HG03558 (cell line): Measurements from ENCODE around the gene IQGAP3.

Experiments used
- ATAC-seq: cut with Tn5 transposase; IDR thresholded peaks from one replicate; pipeline ENCODE4 v1.9.1; 2021; ENCODE audit warnings: moderate number of reproducible peaks; ENCODE audit not compliant: unreplicated experiment; ENCODE audit errors: extremely low read depth

IQGAP3 gene

DNA sequence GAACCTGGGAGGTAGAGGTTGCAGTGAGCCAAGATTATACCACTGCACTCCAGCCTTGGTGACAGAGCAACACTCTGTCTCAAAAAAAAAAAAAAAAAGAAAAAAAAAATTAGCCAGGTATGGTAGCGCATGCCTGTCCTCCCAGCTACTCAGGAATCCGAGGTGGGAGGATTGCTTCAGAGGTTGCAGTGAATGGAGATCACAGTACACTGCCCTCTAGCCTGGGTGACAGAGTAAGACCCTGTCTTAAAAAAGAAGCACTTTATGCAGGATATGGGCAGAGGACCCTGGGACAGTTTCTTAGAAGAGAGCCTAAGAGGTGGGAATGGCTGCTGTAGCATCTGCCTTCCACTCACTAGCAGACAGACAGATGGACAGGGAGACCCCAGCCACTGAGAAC lies 23.0 kb downstream of the IQGAP3 start:
- ATAC-seq, result no peak

DNA sequence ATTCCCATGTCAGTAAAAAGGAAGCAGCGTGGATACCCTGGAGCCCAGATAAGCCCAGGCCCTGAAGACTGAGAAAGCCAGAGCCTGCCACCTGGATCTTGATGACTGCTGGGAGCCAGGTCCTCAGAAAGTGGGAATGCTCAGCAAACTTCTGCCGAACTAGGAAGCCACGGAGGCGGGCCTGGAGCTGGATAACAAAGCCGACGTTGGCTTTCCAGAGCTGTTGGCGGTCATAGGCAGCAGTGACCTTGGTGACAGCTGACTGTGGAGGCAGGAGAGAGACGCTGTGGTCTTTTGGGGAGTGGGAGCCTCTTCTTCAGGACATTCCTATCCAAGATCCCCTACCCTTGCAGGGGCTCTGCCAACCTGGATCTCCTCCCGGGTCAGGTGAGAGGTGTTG lies 24.4 kb downstream of the IQGAP3 start:
- ATAC-seq, result no peak

- no peak for ATAC-seq
These were observed 24.9 kb downstream of the IQGAP3 start for GRCh38 chr1:156547434-156547833.

GRCh38 chr1:156546267-156546666 lies 26.1 kb downstream of the IQGAP3 start:
- no peak for ATAC-seq

DNA sequence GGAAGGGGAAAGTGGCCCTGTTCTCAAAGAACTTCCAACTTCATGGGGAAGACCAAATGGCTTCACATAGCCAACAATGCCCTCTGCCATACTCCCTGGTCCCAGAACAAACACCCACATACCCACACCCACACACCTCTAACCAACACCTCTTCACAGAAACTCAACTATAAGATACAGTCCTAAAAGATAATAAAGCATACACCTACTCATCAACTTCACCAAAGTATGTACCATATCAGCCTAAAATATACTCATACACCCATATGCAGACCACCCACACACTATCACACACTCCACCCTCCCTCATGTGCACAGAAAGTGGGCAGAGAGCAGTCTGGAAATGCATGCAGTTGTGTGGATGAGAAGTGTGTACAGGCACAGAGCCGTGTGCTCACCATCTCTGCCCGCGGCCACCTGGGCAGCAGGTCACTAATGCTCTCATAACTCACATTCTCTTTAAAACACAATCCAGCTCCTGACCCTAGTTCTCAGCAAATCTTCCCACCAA lies 27.7 kb downstream of the IQGAP3 start:
- ATAC-seq, result no peak

- ATAC-seq, result no peak
These were observed 29.3 kb downstream of the IQGAP3 start for GRCh38 chr1:156543066-156543465.

DNA sequence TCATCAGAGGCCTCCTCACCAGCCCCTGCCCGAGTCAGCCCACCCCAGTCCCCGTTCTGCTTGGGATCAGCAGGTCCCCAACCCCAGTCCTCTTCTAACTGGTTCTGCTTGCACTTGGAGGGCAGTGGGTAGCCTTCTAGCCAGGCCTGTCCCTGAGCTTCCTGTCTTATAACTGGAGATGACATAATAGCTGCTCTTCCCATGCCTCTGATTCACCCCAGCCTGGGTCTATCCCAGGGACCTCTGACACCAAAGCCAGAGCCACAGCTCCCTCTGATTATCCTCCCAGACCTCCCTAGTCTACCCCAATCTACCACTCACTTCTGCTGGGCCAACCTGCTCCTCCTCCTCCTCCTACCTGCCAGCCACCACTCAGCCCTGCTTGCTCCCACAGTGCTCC lies 31.4 kb downstream of the IQGAP3 start:
- ATAC-seq, result no peak

DNA sequence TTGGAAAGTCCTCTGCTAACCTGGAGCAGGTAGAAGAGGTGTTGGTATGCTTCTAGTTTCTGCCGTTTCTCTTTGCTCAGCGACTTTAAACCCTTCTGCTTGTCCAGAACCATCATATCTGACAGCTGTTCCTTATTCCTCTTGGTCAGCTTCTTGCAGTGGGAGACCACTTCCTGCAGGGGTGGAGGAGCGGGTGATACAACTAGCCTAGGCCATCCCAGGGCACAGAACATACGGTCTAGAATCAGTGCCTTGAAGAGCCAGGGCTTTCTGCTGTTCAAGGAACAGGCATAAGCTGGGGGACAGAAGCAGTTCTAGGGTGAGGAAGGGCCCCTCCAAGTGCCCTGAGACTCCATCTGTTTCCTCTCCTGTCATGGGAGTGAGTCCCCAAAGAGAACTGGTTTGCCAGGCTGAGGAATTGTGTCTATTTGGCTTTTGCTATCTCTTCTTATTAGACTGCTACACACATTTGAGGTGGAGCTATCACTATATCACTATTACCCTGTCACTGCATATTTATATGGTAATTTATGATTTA lies 32.5 kb downstream of the IQGAP3 start:
- ATAC-seq, result no peak

- no peak for ATAC-seq
These were observed 33.5 kb downstream of the IQGAP3 start for GRCh38 chr1:156538711-156539440.

DNA sequence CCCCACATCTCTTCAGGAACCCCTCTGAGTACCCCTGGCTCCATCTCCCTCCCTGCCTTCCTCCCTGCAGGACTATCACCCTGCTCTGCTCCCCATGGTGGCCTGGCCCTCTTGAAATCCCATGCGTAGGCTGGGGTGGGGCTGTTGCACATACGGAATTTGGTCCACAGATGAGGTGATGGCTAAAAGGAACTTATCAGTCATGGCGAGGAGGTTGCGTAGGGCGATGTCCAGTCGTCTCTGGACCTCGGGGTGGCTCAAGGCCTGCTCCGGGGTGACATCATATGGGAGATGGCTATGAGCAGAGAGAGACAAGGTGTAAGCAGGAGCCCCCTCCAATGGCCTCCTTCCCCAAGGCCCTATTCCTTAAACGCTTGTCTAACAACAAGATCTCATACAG lies 35.3 kb downstream of the IQGAP3 start:
- no peak for ATAC-seq

- ATAC-seq, result no peak
These were observed 37.8 kb downstream of the IQGAP3 start for GRCh38 chr1:156534424-156535060.

GRCh38 chr1:156533568-156534220 lies 38.7 kb downstream of the IQGAP3 start:
- no peak for ATAC-seq

DNA sequence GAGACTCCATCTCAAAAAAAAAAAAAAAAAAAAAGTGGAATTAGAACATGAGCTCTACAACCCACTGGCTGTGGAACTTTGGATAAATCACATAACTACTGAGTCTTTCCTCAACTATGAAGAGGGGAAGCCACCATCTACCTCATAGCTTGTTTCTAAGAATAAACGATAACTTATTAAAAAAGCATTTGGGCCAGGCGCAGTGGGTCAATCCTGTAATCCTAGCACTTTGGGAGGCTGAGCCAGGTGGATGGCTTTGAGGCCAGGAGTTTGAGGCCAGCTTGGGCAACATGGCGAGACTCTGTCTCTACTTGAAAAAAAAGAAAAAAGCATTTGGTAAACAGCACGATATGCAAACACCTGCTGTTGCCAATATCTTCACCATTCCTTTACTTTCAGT lies 40.0 kb downstream of the IQGAP3 start:
- ATAC-seq, result no peak

GRCh38 chr1:156530006-156530405 lies 42.4 kb downstream of the IQGAP3 start:
- ATAC-seq, result no peak

- no peak for ATAC-seq
These were observed 43.4 kb downstream of the IQGAP3 start for GRCh38 chr1:156528875-156529425.

GRCh38 chr1:156528231-156528630 lies 44.1 kb downstream of the IQGAP3 start:
- no peak for ATAC-seq

- no peak for ATAC-seq
These were observed 44.8 kb downstream of the IQGAP3 start for GRCh38 chr1:156527584-156527983.

DNA sequence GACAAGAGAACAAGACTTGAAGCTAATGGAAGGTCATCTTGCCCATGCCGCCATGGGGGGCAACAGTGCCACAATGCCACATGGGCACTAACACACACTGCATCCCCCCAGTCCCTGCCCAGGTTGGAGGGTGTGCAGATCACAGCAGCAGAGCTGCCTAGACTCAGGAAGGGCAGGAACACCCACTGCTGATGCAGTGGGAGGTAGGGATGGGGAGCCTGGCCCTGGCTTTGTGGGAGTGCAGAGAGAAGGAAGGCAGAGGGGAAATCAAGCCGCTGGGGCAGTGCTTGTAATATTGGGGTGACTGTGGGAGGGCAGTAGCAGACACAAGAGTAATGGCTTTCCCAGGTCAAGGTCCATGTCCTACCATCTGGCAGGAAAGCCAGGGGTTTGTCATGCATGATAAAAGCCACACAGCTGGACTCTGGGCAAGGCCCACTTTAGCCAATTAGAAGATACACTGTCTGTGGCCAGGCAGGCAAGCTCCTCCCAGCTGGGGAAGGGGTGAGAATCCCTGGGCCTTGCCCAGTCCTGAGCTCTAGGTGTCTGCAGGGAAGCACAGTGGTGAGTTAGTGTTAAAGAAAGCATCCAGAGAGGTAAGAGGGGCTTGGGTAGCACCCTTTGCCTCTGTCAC lies 46.4 kb downstream of the IQGAP3 start:
- ATAC-seq, result no peak

GRCh38 chr1:156525071-156525501 lies 47.3 kb downstream of the IQGAP3 start:
- ATAC-seq, result no peak

DNA sequence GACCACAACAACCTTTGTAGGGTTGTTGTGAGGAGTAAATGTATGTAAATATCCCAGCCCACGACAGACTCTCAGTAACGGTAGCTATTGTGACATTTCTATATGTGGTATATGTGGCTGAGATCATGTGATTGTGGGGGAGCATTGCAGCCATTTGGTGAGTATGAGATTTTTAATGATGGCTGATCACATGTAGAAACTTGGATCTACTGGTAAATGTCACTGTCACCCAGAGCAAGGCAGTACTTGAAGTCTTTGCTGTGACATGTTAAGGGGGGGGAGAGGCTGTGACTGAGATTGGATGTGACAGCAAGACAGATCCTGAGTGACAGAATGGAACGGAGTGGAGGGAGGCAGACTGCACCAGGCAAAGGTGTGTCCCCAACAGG lies 47.9 kb downstream of the IQGAP3 start:
- ATAC-seq, result no peak
